Measurements from ENCODE around the gene IL7R. TPM values are rescaled to one million over a fixed set of nuclear protein-coding genes. Genes with fewer than 3 reads are reported as not detected.

Gene IL7R
- total and polyA plus RNA-seq, 9 donors = 0.28 to 11.3 (median 3.2) TPM

GRCh38 chr5:35902046-35902672, 45.5 kb downstream of the IL7R start:
- Histone ChIP-seq H3K4me3 (no peak overlapping the region), H3K27ac (no peak overlapping the region), H3K27me3 (no peaks in the 10 kb centered on the region), H3K4me1 (ENCODE audit: insufficient read depth) (no peaks in the 10 kb centered on the region), H3K9me3 (no peaks in the 10 kb centered on the region), H3K36me3 (no peaks in the 10 kb centered on the region)
- no peak for DNase-seq
- intact Hi-C loops (cut with DNase I) = no loop called here
- 47 to 62% (median 53%) methylated on average over 2 of the region's 2 CpGs for WGBS, 3 donors
- TF ChIP-seq EP300 (IDR thresholded peaks at IDR 0.05) (no peak), POLR2A (IDR thresholded peaks at IDR 0.05) (no peak)
- TF ChIP-seq, protein P1, sequence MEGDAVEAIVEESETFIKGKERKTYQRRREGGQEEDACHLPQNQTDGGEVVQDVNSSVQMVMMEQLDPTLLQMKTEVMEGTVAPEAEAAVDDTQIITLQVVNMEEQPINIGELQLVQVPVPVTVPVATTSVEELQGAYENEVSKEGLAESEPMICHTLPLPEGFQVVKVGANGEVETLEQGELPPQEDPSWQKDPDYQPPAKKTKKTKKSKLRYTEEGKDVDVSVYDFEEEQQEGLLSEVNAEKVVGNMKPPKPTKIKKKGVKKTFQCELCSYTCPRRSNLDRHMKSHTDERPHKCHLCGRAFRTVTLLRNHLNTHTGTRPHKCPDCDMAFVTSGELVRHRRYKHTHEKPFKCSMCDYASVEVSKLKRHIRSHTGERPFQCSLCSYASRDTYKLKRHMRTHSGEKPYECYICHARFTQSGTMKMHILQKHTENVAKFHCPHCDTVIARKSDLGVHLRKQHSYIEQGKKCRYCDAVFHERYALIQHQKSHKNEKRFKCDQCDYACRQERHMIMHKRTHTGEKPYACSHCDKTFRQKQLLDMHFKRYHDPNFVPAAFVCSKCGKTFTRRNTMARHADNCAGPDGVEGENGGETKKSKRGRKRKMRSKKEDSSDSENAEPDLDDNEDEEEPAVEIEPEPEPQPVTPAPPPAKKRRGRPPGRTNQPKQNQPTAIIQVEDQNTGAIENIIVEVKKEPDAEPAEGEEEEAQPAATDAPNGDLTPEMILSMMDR (IDR thresholded peaks at IDR 0.05) = no peak

GRCh38 chr5:35903631-35904203, 47.0 kb downstream of the IL7R start:
- DNase-seq = no peak
- H3K4me3 ChIP-seq = no peak overlapping the region
- no peaks in the 10 kb centered on the region for H3K9me3 ChIP-seq
- H3K36me3 ChIP-seq = no peaks in the 10 kb centered on the region
- WGBS, 3 donors = 91 to 93% (median 91%) methylated on average over 6 of the region's 6 CpGs
- no peaks in the 10 kb centered on the region for H3K4me1 ChIP-seq (ENCODE audit: insufficient read depth)
- H3K27ac ChIP-seq = no peak overlapping the region
- TF ChIP-seq EP300 (IDR thresholded peaks at IDR 0.05) (no peak), POLR2A (IDR thresholded peaks at IDR 0.05) (no peak)
- TF ChIP-seq, protein P1 (IDR thresholded peaks at IDR 0.05) = no peak
- no peaks in the 10 kb centered on the region for H3K27me3 ChIP-seq
- intact Hi-C loops (cut with DNase I) = no loop called here

DNA sequence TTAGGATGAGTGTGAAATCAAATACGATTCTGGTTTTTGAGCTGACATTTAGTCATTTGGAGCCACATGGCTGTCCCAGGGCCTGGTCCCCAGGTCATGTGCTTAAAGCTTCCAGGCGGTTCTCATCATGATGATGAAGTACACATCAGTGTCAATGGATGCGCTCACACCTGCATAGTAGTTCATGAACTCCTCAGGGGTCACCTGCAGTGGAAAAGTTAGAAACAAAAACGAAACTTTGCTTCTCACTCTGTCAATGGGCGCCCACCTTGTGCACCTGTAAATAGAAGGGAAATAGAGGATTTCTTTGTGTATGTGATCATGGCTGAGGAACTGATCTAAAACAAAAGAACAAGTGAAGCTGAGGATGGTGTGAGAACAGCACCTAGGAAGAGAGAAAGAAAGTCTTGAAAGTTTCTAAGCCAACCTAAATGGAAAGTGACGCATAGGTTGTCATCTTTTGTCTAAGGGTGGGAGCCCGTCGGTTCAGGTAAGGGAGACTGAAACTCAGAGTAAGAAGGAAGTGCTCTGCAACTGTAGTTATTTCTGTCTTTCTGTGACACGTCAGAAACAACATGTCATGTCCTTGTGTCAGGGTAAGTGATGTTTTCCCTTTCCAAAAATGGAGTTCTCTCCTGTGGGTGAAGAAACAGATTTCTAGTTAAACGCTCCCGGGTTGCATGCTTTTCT, 47.9 kb downstream of the IL7R start:
- Histone ChIP-seq H3K4me3 (no peak overlapping the region), H3K36me3 (no peaks in the 10 kb centered on the region), H3K27ac (no peak overlapping the region), H3K9me3 (no peaks in the 10 kb centered on the region), H3K4me1 (ENCODE audit: insufficient read depth) (no peaks in the 10 kb centered on the region), H3K27me3 (no peaks in the 10 kb centered on the region)
- WGBS, 3 donors = 75 to 87% (median 85%) methylated on average over 11 of the region's 11 CpGs
- no peak for DNase-seq
- TF ChIP-seq, protein P1 (IDR thresholded peaks at IDR 0.05) = no peak
- no peak for TF ChIP-seq EP300 (IDR thresholded peaks at IDR 0.05)
- TF ChIP-seq POLR2A (IDR thresholded peaks at IDR 0.05) = no peak
- intact Hi-C loops (cut with DNase I) = no loop called here

DNA sequence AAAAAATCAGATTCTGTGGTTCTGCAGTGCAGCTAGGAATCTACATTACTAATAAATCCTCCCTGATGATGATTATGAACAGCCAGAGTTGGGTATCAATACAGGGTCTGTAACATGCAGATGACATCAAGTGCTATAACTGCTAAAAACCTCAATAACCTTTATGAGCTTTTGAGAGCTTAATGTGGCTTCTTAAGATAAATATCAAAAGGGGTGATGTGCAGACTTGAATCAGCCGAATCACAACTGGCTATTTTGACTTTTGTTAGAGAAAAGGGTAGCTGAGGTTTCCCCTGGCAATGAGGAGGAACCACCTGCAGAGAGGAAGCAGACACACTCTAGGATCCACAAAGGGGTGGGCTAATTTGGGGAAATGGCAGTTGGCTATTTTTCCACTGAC, 51.5 kb downstream of the IL7R start:
- Histone ChIP-seq H3K9me3 (no peaks in the 10 kb centered on the region), H3K4me1 (ENCODE audit: insufficient read depth) (no peaks in the 10 kb centered on the region), H3K27me3 (no peaks in the 10 kb centered on the region), H3K4me3 (no peak overlapping the region), H3K36me3 (no peaks in the 10 kb centered on the region), H3K27ac (no peak overlapping the region)
- TF ChIP-seq POLR2A (IDR thresholded peaks at IDR 0.05) (no peak), EP300 (IDR thresholded peaks at IDR 0.05) (no peak)
- no peak for DNase-seq
- WGBS, 3 donors = 51 to 60% (median 52%) methylated on average over 1 of the region's 1 CpG
- intact Hi-C loops (cut with DNase I) = no loop called here

DNA sequence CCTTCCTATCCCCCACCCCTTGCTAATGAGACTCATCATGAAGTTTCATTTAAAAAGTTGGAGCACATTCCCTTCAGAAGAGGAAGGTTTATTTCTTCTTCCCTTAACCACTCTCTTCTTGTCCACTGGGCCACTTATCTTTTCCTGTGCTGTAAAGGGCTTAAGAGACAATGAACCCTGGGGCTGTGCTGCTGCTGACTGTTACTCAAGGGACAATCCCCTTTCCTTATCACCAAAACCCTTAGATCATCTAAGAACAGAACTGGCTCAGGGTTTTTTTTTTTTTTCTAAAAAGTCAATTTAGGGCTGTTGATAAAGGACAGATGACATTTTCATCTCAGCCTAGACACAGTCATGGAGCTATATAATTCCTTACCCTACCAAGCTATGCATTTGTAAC, 52.1 kb downstream of the IL7R start:
- Histone ChIP-seq H3K27ac (no peak overlapping the region), H3K9me3 (no peaks in the 10 kb centered on the region), H3K36me3 (no peaks in the 10 kb centered on the region), H3K4me3 (no peak overlapping the region), H3K27me3 (no peaks in the 10 kb centered on the region), H3K4me1 (ENCODE audit: insufficient read depth) (no peaks in the 10 kb centered on the region)
- intact Hi-C loops (cut with DNase I) = no loop called here
- TF ChIP-seq EP300 (IDR thresholded peaks at IDR 0.05) (no peak), POLR2A (IDR thresholded peaks at IDR 0.05) (no peak)
- TF ChIP-seq, protein P1 (IDR thresholded peaks at IDR 0.05) = no peak
- DNase-seq = no peak

All from ovary (tissue), 9 donors.